HG03558 (cell line): ENCODE data around the gene CASKIN1.

ENCODE experiments used
- ATAC-seq: cut with Tn5 transposase; IDR thresholded peaks from one replicate; pipeline ENCODE4 v1.9.1; 2021; ENCODE audit warnings: moderate number of reproducible peaks; ENCODE audit not compliant: unreplicated experiment; ENCODE audit errors: extremely low read depth

CASKIN1 gene

DNA sequence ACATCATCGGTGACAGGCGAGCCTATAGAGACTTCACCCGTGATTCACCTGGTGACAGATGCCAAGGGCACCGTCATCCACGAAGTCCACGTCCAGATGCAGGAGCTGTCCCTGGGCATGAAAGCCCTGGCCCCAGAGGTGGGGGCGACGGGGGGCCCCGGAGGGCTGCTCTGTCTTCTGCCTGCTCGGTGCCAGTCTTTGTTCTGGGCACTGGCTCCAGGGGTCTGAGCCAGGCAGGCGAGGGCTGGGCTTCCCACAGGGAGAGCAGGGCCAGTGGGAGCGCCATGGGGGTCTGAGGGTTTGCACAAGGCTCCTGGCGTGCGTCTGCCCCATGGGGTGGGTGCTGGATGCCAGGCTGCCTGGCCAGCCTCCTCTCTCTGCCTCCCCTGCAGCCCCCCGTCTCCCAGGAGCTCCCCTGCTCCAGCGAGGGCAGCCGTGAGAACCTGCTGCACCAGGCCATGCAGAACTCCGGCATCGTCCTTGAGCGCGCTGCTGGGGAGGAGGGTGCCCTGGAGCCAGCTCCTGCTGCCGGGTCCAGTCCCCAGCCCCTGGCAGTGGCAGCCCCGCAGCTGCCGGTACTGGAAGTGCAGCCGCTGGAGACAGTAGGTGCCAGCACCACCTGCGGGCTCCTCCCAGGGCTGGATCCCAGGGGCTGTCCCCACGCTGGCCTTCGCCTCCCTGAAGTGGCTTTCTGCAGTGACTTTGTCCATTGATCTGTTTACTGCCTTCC, 36.8 kb upstream of the CASKIN1 start:
- ATAC-seq = no peak

GRCh38 chr16:2232094-2232990, 35.9 kb upstream of the CASKIN1 start:
- no peak for ATAC-seq

- ATAC-seq = no peak
These were observed 34.9 kb upstream of the CASKIN1 start for GRCh38 chr16:2231016-2231931.

GRCh38 chr16:2230376-2230775, 34.0 kb upstream of the CASKIN1 start:
- ATAC-seq = no peak

DNA sequence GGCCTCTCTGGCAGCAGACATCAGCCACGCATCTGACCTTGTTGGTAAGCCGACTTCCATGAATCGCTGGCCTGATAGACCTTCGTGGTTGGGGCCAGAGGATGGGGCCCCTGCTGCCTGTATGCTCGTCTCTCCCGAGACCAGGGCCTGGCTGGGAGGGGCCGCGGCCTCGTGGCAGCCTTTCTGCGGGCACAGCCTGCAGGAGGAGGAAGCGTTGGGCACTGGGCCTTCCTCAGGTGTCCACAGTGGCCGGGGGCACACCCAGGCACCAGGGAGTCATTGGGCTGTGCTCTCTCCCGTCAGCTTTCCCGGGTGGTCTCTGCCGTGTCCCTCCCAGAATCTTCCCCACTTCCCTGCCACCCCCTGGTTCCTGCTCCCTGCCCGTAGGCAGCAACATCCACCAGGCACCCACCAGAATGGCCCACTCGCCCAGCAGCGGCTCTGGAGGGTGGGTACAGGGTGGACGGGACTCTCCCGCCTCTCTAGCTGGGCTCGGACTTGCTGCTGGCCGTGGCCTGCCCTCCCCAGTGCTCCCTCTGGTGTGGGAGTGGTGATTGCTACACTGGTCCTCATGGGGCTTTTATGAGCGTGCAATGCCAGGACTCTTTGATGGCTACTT, 33.3 kb upstream of the CASKIN1 start:
- no peak for ATAC-seq

GRCh38 chr16:2229091-2229490, 32.7 kb upstream of the CASKIN1 start:
- no peak for ATAC-seq

GRCh38 chr16:2228161-2228824, 31.9 kb upstream of the CASKIN1 start:
- no peak for ATAC-seq

GRCh38 chr16:2226918-2227317, 30.5 kb upstream of the CASKIN1 start:
- no peak for ATAC-seq

- no peak for ATAC-seq
These were observed 29.9 kb upstream of the CASKIN1 start for GRCh38 chr16:2226245-2226793.

DNA sequence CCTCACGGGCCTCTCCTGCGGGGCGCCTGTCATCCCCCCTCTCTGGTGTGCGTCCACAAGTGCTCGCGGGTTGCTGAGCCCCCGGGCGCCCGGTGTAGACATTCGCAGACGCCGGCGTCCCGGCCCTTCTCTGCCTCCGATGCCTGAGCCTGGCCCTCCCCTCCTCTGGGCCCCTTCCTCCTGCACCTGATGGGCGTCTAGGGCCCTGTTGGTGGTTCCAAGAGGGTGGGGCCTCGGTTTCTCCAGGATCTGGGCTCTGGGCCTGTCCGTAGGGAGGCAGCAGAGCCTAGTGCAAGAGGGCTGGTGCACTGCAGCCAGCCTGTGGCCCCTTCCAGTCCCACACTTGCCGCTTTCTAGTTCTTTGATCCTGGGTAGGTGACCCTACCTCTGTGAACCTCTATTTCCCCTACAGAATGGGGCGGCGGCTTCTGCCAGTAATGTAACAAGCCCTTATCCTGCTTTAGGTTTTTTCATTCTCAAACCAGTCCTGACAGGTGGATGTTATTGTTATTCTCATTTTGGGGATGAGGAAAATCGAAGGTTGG, 27.6 kb upstream of the CASKIN1 start:
- ATAC-seq = no peak

DNA sequence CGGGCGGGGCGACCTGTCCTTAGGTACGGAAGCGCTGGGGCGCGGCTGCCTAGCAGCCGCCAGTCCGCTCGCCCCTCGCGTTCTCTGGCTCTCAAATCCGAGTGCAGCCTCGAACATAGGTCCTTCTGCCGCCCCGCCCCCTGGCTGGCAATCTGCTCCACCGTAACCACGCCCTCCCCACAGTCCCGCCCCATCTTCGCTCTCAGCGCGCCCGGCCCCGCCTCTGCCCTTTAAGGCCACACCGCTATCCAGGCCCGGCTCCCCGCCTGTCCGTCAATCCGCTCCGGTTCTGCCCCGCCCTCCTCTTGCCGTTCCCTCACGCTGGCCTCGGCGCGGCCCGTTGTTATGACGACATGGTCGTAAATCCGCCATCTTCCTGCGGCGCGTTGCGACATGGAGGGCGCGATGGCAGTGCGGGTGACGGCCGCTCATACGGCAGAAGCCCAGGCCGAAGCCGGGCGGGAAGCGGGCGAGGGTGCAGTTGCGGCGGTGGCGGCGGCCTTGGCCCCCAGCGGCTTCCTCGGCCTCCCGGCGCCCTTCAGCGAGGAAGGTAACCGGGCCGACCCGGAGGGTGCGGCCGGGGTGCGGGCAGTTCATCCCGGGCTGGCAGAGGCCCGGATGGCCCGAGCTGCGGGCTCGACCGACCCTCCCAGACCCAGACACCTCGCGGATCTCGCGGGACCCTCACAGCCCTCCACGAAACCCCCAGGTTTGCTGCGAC, 27.0 kb upstream of the CASKIN1 start, which contains the start of gene E4F1:
Gene E4F1 (plus strand): TSS at position 371 of the 721 bp plus-strand sequence. CDS start 23 bp downstream, at position 394.
- peak; percentile 71 for ATAC-seq

DNA sequence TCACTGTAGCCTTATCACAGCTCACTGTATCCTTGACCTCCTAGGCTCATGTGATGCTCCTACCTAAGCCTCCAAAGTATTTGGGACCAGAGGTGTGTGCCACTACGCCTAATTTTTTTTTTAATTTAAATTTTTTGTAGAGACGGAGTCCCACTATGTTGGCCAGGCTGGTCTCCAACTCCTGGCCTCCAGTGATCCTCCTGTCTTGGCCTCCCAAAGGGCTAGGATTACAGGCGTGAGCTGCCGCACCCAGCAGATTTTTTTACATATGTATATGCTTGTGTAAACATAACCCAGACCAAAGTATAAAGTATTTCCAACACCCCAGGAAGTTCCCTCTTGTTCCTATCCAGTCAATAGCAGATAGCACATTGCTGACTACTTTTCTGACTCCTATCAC, 19.9 kb upstream of the CASKIN1 start:
- no peak for ATAC-seq

- peak; percentile 72 for ATAC-seq
These were observed 18.2 kb upstream of the CASKIN1 start, which contains the start of gene PGP for GRCh38 chr16:2214719-2214968. Gene PGP (minus strand): TSS chr16:2214840. CDS start chr16:2214777, 63 bp downstream.

- peak; percentile 6 for ATAC-seq
These were observed 17.7 kb upstream of the CASKIN1 start for GRCh38 chr16:2213817-2214718.

- no peak for ATAC-seq
These were observed 16.2 kb upstream of the CASKIN1 start for GRCh38 chr16:2212362-2213324.

DNA sequence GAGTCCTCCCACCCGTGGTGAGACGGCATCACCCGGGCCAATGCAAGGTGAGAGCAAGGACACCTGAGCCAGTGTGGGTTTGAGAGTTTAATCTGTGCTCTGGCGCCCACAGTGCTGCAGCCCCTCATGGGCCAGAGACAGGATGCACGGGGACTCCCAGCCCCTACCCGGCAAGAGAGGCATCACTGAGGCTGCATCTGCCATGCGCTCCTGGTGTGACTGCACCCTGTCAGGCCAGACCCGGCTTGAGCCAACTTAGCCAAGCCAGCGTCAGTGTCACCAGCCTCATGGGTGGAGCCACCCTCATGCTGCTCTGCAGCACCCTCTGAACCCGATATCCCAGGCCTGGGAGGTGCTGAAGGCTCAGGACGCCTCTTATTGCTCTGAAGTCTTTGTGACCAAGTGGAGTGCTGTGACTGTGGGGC, 15.5 kb upstream of the CASKIN1 start:
- ATAC-seq = no peak
